SKM-1 (cell line): ENCODE data around the gene KBTBD13.

ENCODE experiments used
- DNase-seq: peaks from one replicate; lab custom pipeline; 2025; ENCODE audit not compliant: unreplicated experiment; lab: John Stamatoyannopoulos, UW

Gene KBTBD13

DNA sequence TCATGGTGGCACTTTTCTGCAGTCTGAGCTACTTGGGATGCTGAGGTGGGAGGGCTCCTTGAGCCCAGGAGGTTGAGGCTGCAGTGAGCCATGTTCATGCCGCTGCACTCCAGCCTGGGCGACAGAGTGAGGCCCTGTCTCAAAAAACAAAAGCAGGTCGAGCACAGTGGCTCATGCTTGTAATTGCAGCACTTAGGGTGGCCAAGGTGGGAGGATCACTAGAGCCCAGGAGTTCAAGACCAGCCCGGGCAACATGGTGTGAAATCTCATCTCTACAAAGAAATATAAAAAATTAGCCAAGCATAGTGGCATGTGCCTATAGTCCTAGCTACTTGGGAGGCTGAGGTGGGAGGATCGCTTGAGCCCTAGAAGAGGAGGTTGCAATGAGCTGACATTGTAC, 28.5 kb downstream of the KBTBD13 start:
- DNase-seq = no peak

DNA sequence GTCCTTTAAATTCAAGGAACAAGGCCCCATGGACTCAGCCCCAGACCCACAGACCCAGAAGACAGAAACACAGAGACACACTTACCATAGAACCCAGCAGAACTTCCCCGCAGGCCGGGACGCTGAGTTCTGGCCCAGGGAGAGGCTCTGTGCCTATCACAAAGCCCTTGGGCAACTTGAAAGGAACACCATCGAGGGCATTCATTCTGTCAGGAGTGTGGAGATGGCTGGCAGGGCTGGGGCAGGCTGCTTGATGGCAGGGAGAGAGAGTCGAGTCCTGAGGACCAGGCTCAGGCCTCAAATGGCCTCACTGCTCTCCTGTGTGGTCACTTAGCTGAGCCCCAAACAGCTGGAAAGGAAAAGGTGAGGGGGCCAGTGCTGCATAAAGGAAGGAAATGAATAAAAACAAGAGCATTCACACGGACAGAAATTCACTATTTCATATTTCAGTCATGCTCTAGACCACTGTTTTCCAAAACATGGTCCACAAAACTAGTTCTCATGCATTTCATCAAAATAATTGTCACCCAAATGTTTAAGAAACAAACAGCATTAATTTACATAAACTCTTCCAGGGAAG, 29.6 kb downstream of the KBTBD13 start:
- no peak for DNase-seq

DNA sequence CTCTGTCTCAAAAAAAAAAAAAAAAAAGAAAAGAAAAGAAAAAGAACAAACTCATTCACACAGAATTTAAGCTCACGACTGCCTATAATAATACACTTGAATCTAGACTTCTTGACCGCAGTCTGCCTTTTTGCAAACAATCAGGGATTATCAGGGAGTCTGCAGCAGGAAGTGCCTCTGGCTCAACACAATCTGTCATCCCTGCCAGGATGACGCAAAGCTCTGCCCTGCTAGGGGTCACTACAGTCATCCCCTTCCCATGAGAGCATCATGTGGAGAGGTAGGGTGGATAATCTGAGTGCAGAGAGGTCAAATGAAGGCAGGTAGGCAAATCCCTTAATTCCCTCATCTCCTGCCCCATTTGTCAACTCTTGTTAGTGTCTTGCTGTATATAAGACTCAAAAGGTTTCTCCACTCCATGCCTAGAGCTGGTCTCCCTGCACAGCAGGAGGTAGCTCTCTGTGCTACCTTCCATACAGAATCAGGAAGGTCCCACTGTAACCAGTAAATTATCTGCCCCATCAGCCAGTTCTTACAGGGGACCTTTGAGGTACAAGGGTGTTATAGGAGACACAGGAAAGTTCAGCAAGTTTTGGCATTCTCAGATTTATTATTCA, 34.2 kb downstream of the KBTBD13 start:
- DNase-seq = no peak

DNA sequence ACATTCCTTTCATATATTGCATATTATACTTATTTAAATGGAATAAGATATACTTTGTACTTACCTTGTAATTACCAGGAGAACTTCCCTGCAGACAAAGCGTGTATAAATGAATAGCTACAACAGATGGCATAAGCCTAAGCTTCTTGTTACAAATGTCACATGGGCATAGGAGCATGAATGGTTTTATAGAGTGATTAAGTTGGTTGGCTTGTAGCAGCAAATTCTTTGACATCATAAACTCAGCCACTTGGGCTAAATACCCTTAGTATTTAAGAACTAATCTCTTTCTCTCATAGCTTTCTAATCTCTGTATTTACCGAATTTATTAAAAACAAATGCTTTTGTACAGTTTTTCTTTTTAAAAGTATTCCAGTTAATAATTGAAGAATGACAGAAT, 38.5 kb downstream of the KBTBD13 start, which contains the start of gene UBAP1L:
UBAP1L (minus strand) TSS at position 115 of the 400 bp plus-strand sequence. CDS start 8,985 bp downstream, outside the sequence.
- no peak for DNase-seq

DNA sequence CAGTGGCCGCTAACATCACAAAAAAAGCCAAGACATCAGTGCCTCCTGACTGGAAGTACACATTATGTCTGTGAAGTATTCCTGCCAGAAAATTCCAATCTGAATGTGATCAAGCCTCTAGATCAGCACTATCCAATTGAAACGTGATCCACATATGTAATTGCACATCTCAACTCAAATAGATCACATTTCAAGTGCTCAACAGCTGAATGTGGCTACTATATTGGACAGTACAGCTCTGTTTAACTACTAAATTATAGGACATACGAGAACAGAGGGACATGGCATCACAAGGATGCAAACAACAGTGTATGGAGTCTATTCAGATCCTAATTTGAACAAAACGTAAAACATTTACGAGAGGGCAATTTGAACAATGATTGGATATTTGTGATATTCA, 39.0 kb downstream of the KBTBD13 start:
- DNase-seq = no peak
